22Rv1 (cell line): ENCODE data around the gene UNC5B.

Experiments
- ZFX ChIP-seq: fragments of 450-650 bp; IDR thresholded peaks from 2 replicates; pipeline ENCODE4 v1.6.1; 2017; ENCODE audit warnings: antibody characterized with exemption, borderline replicate concordance
- TF ChIP-seq, protein P1 (sequence below): fragments of 450-650 bp; IDR thresholded peaks from 2 replicates; pipeline ENCODE4 v1.5.1; 2017; ENCODE audit warnings: mild to moderate bottlenecking

GRCh38 chr10:71232089-71232998, 20.0 kb downstream of the UNC5B start:
- TF ChIP-seq, protein P1, sequence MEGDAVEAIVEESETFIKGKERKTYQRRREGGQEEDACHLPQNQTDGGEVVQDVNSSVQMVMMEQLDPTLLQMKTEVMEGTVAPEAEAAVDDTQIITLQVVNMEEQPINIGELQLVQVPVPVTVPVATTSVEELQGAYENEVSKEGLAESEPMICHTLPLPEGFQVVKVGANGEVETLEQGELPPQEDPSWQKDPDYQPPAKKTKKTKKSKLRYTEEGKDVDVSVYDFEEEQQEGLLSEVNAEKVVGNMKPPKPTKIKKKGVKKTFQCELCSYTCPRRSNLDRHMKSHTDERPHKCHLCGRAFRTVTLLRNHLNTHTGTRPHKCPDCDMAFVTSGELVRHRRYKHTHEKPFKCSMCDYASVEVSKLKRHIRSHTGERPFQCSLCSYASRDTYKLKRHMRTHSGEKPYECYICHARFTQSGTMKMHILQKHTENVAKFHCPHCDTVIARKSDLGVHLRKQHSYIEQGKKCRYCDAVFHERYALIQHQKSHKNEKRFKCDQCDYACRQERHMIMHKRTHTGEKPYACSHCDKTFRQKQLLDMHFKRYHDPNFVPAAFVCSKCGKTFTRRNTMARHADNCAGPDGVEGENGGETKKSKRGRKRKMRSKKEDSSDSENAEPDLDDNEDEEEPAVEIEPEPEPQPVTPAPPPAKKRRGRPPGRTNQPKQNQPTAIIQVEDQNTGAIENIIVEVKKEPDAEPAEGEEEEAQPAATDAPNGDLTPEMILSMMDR: no peak
- no peak for TF ChIP-seq ZFX
